HCT116 (cell line): ENCODE results near the gene COX4I2. TPM values are rescaled to one million over a fixed set of nuclear protein-coding genes. Genes with fewer than 3 reads are reported as not detected.

Source experiments
- ATAC-seq: fragments of 200-7000 bp; cut with Tn5 transposase; 2 replicates; pipeline ENCODE4 v1.9.1; 2020; ENCODE audit warnings: mild to moderate bottlenecking, moderate library complexity
- BruUV-seq: library from RNA; stranded (reverse); fragments of 400-500 nt; replicated peaks from 2 replicates; lab custom pipeline; 2021; lab: Mats Ljungman, UMichigan
- CTCF ChIA-PET: fragments of 300-600 bp; sonication (Branson Sonifier 250); formaldehyde crosslinking; loops from one replicate; lab custom pipeline; 2021; ENCODE audit warnings: antibody characterized with exemption; lab: Charles Lee
- POLR2A ChIA-PET: fragments of 300-600, 350-600 bp; sonication (Branson Sonifier 250); formaldehyde crosslinking; loops from one replicate; lab custom pipeline; 2021; ENCODE audit warnings: antibody characterized with exemption; lab: Charles Lee
- RAD21 ChIA-PET, 2 experiments: fragments of 300-600 bp; sonication (Branson Sonifier 250); formaldehyde crosslinking; loops; one replicate each; lab custom pipeline; 2023; ENCODE audit warnings: low total read pairs in 2 of 2; ENCODE audit not compliant: uncharacterized antibody in 2 of 2, unreplicated experiment in 2 of 2, low non-redundant PET in 1 of 2; lab: Charles Lee
- DNase-seq: peaks from one replicate; pipeline ENCODE4 v3.0.0-alpha.2; 2010; ENCODE audit warnings: low read depth, low spot score
- H2AFZ ChIP-seq: fragments of 200-600 bp; shearing (Covaris generic), sonication (generic); 2 replicates; pipeline ENCODE4 v1.6.1; 2017; ENCODE audit warnings: low read depth, mixed run types, mixed read lengths, antibody characterized with exemption, low read length; ENCODE audit not compliant: poor library complexity, severe bottlenecking
- H3K27ac ChIP-seq: 2 replicates; pipeline ENCODE4 v1.5.1; 2012; ENCODE audit warnings: low read depth, low read length
- H3K27me3 ChIP-seq: fragments of 200-600 bp; sonication (generic); 2 replicates; pipeline ENCODE4 v1.6.1; 2016; ENCODE audit warnings: mixed run types, low read length, mixed read lengths; ENCODE audit not compliant: insufficient read depth
- H3K36me3 ChIP-seq, 2 experiments: fragments of 200-500 bp in 1 of 2; fragments of 200-600 bp in 1 of 2; sonication (Bioruptor generic) in 1 of 2; sonication (generic) in 1 of 2; 2 replicates each; pipeline versions ENCODE4 v1.5.1 to v1.6.1; 2014 to 2016; ENCODE audit warnings: low read length in 2 of 2, inconsistent platforms in 1 of 2, mixed read lengths in 1 of 2, mixed run types in 1 of 2; ENCODE audit not compliant: insufficient read depth in 2 of 2, control insufficient read depth in 1 of 2
- H3K4me1 ChIP-seq, 2 experiments: fragments of 200-600 bp in 1 of 2; sonication (generic) in 1 of 2; 2 replicates each; pipeline versions ENCODE4 v1.5.1 to v1.6.1; 2012 to 2017; ENCODE audit warnings: low read length in 2 of 2, inconsistent platforms in 1 of 2, mild to moderate bottlenecking in 1 of 2, mixed read lengths in 1 of 2, mixed run types in 1 of 2, moderate library complexity in 1 of 2; ENCODE audit not compliant: insufficient read depth in 2 of 2, control insufficient read depth in 1 of 2
- H3K4me2 ChIP-seq: fragments of 200-600 bp; sonication (generic); 2 replicates; pipeline ENCODE4 v1.6.1; 2017; ENCODE audit warnings: mixed run types, low read length, mixed read lengths
- H3K4me3 ChIP-seq, 2 experiments: fragments of 200-600 bp in 1 of 2; sonication (generic) in 1 of 2; replicated peaks in 1 of 2; 2 replicates each; pipeline ENCODE4 v1.5.1; 2011 to 2016; ENCODE audit warnings: low read length in 2 of 2, control low read depth in 1 of 2, low read depth in 1 of 2, mild to moderate bottlenecking in 1 of 2, mixed read lengths in 1 of 2, mixed run types in 1 of 2
- H3K79me2 ChIP-seq: fragments of 200-600 bp; sonication (generic); 2 replicates; pipeline ENCODE4 v1.6.1; 2017; ENCODE audit warnings: mild to moderate bottlenecking, mixed run types, low read length, moderate library complexity, mixed read lengths; ENCODE audit not compliant: insufficient read depth
- H3K9ac ChIP-seq: fragments of 200-600 bp; sonication (generic); 2 replicates; pipeline ENCODE4 v1.6.1; 2016; ENCODE audit warnings: low read length, mixed read lengths
- H3K9me2 ChIP-seq: fragments of 200-600 bp; sonication (generic), shearing (Covaris generic); 2 replicates; pipeline ENCODE4 v1.6.1; 2017; ENCODE audit warnings: mixed run types, mild to moderate bottlenecking, moderate library complexity; ENCODE audit not compliant: insufficient read depth
- H3K9me3 ChIP-seq, 2 experiments: fragments of 200-500 bp in 1 of 2; fragments of 200-600 bp in 1 of 2; sonication (Bioruptor generic) in 1 of 2; sonication (generic) in 1 of 2; 2 replicates each; pipeline ENCODE4 v1.6.1; 2014 to 2017; ENCODE audit warnings: low read length in 2 of 2, mixed read lengths in 2 of 2, inconsistent platforms in 1 of 2, low read depth in 1 of 2, mild to moderate bottlenecking in 1 of 2, mixed run types in 1 of 2, moderate library complexity in 1 of 2; ENCODE audit not compliant: control insufficient read depth in 1 of 2, insufficient read depth in 1 of 2
- H4K20me1 ChIP-seq: fragments of 200-600 bp; sonication (generic), shearing (Covaris generic); 2 replicates; pipeline ENCODE4 v1.6.1; 2017; ENCODE audit warnings: mixed run types, mild to moderate bottlenecking, moderate library complexity; ENCODE audit not compliant: insufficient read depth
- EGR1 ChIP-seq: IDR thresholded peaks from 2 replicates; pipeline ENCODE4 v1.6.1; 2012; ENCODE audit warnings: low read depth
- POLR2AphosphoS5 ChIP-seq: IDR thresholded peaks from 2 replicates; pipeline ENCODE4 v1.6.1; 2011; ENCODE audit warnings: mild to moderate bottlenecking, low read depth, low read length, moderate library complexity
- intact Hi-C: fragments of 100-400 bp; cut with micrococcal nuclease; formaldehyde crosslinking; loops from 2 replicates; pipeline ENCODE4 v1.10.0; 2022
- total RNA-seq: library from RNA; stranded (reverse); gene quantifications from one replicate; pipeline ENCODE4 v1.2.1, GENCODE V29; 2021; ENCODE audit not compliant: unreplicated experiment
- TF ChIP-seq, protein P1 (sequence below): IDR thresholded peaks from 2 replicates; pipeline ENCODE4 v1.6.1; 2012
- TF ChIP-seq, protein P2 (sequence below), 3 experiments: fragments of 200-600 bp in 1 of 3; sonication (generic) in 1 of 3; IDR thresholded peaks in 2 of 3; conservative IDR thresholded peaks in 1 of 3; 2 replicates each; pipeline ENCODE4 v1.5.1; 2012 to 2017; ENCODE audit warnings: low read depth in 2 of 3, low read length in 2 of 3, antibody characterized with exemption in 1 of 3, borderline replicate concordance in 1 of 3, control low read depth in 1 of 3, mild to moderate bottlenecking in 1 of 3, mixed read lengths in 1 of 3, mixed run types in 1 of 3, moderate library complexity in 1 of 3; ENCODE audit not compliant: insufficient read depth in 1 of 3

The COX4I2 gene
- total RNA-seq, 1 experiment from 2014 or later, result not detected

DNA sequence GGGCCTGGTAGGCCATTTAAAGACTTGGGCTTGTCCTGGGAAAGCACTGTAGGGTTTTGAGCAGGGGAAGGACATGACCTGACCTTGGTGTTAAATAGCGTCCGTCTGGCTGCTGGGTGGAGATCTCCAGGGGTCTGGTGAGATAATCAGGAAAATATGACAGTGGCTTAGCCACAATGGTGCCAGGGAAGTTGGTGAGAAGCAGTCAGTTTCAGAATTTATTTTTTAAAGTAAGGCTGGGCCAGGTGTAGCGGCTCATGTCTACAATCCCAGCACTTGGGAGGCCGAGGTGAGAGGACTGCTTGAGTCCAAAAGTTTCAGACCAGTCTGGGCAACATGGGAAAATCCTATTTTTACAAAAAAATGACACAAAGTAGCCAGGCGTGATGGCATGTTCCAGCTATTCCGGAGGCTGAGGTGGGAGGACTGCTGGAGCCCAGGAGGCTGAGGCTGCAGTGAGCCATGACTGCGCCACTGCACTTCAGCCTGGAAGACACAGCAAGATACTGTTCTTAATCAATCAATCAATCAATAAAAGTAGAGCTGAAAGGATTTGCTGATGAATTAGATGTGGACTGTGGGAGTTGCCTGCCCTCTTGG, 43.5 kb downstream of the COX4I2 start:
- no peak for ATAC-seq
- Histone ChIP-seq H3K9me3 (no peaks in the 10 kb centered on the region), H3K27me3 (no peaks in the 10 kb centered on the region), H2AFZ (no peak overlapping the region), H3K4me3 (no peak overlapping the region), H3K36me3 (peaks cover 5 to 39% of the 10 kb centered on the region in 2 experiments; a peak in 3 of 4 replicates), H3K27ac (peak overlapping the region; percentile 79), H4K20me1 (no peaks in the 10 kb centered on the region; the same call in 1 of the 2 replicates), H3K79me2 (peaks cover 99% of the 10 kb centered on the region), H3K9me2 (no peaks in the 10 kb centered on the region), H3K4me1 (peaks cover 59 to 94% of the 10 kb centered on the region in 2 experiments), H3K4me2 (peak overlapping the region; percentile 23), H3K9ac (peak overlapping the region; percentile 12)
- no TSS peak for BruUV-seq
- intact Hi-C loops, result no loop called here
- no peak for TF ChIP-seq EGR1
- DNase-seq, result no peak
- RAD21 ChIA-PET, result no interaction called here
- CTCF ChIA-PET, result no interaction called here
- POLR2A ChIA-PET, result no interaction called here

DNA sequence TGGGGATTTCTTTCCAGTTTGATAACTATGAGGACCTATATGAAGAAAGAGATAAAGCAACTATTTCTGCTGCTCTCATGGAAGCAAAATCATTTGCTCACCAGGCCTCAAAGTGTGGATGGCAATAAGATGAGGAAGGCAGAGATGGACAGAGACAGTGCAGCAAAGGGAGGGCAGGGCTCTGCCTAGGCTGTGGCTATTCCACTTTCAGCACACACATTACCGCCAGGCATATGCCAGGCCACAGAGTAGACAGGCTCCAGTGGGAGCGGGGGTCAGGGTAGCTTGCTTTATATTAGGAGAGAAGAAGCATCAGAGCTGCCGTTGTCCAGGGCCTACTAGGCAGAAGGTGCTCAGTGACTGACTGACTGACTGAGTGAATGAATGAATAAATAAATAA, 44.1 kb downstream of the COX4I2 start:
- no peaks in the 10 kb centered on the region; the same call in 1 of the 2 replicates for H4K20me1 ChIP-seq
- peak overlapping the region; percentile 23 for H3K4me2 ChIP-seq
- H3K9me3 ChIP-seq, result no peaks in the 10 kb centered on the region
- ChIA-PET CTCF (no interaction called here), RAD21 (no interaction called here), POLR2A (interaction anchor here (0.9 kb wide), 1 partner anchor 15 kb away, joined by 3 read pairs; no protein-coding TSS in a partner anchor)
- no TSS peak for BruUV-seq
- no peak overlapping the region for H2AFZ ChIP-seq
- ATAC-seq (no peak), DNase-seq (no peak)
- no peaks in the 10 kb centered on the region for H3K9me2 ChIP-seq
- TF ChIP-seq POLR2AphosphoS5, result 0 out of 2 replicates have a peak, but pooled peaks have one; percentile 8
- TF ChIP-seq, protein P1, sequence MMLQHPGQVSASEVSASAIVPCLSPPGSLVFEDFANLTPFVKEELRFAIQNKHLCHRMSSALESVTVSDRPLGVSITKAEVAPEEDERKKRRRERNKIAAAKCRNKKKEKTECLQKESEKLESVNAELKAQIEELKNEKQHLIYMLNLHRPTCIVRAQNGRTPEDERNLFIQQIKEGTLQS, result no peak
- TF ChIP-seq, protein P2, sequence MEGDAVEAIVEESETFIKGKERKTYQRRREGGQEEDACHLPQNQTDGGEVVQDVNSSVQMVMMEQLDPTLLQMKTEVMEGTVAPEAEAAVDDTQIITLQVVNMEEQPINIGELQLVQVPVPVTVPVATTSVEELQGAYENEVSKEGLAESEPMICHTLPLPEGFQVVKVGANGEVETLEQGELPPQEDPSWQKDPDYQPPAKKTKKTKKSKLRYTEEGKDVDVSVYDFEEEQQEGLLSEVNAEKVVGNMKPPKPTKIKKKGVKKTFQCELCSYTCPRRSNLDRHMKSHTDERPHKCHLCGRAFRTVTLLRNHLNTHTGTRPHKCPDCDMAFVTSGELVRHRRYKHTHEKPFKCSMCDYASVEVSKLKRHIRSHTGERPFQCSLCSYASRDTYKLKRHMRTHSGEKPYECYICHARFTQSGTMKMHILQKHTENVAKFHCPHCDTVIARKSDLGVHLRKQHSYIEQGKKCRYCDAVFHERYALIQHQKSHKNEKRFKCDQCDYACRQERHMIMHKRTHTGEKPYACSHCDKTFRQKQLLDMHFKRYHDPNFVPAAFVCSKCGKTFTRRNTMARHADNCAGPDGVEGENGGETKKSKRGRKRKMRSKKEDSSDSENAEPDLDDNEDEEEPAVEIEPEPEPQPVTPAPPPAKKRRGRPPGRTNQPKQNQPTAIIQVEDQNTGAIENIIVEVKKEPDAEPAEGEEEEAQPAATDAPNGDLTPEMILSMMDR (IDR thresholded peaks at IDR 0.05 in 2 of 3, conservative IDR thresholded peaks at IDR 0.05 in 1 of 3; ENCODE audit: borderline replicate concordance in 1 of 3, insufficient read depth in 1 of 3, low read depth in 2 of 3, low read length in 2 of 3), result no peak
- H3K36me3 ChIP-seq, result peaks cover 7 to 38% of the 10 kb centered on the region in 2 experiments
- peak overlapping the region; percentile 79; the same call in 1 of the 2 replicates for H3K27ac ChIP-seq
- H3K4me3 ChIP-seq, result no peak overlapping the region
- H3K4me1 ChIP-seq, result peaks cover 55 to 94% of the 10 kb centered on the region in 2 experiments
- H3K9ac ChIP-seq, result peak overlapping the region; percentile 12; the same call in 1 of the 2 replicates
- intact Hi-C loops, result no loop called here
- no peaks in the 10 kb centered on the region for H3K27me3 ChIP-seq
- H3K79me2 ChIP-seq, result peaks cover 99% of the 10 kb centered on the region
